Ishikawa (cell line): ENCODE measurements around the gene LGR4.

Source experiments
- CEBPB ChIP-seq: IDR thresholded peaks from 2 replicates; pipeline ENCODE4 v1.6.1; 2012
- CREB1 ChIP-seq: IDR thresholded peaks from 2 replicates; pipeline ENCODE4 v1.6.1; 2012; ENCODE audit warnings: low read depth
- EGR1 ChIP-seq: IDR thresholded peaks from 2 replicates; pipeline ENCODE4 v1.6.1; 2012
- EP300 ChIP-seq: IDR thresholded peaks from 2 replicates; pipeline ENCODE4 v1.6.1; 2012; ENCODE audit warnings: borderline replicate concordance
- FOXM1 ChIP-seq: IDR thresholded peaks from 2 replicates; pipeline ENCODE4 v1.6.1; 2012; ENCODE audit warnings: low read depth, borderline replicate concordance
- NFIC ChIP-seq: IDR thresholded peaks from 2 replicates; pipeline ENCODE4 v1.6.1; 2012
- RAD21 ChIP-seq: IDR thresholded peaks from 2 replicates; pipeline ENCODE4 v1.6.1; 2012; ENCODE audit warnings: low read depth
- REST ChIP-seq: IDR thresholded peaks from 2 replicates; pipeline ENCODE4 v1.6.1; 2012; ENCODE audit warnings: low read depth, mild to moderate bottlenecking
- TAF1 ChIP-seq: IDR thresholded peaks from 2 replicates; pipeline ENCODE4 v1.6.1; 2012; ENCODE audit warnings: low read depth, mild to moderate bottlenecking
- TCF12 ChIP-seq: IDR thresholded peaks from 2 replicates; pipeline ENCODE4 v1.6.1; 2012; ENCODE audit warnings: low read depth
- TEAD4 ChIP-seq: IDR thresholded peaks from 2 replicates; pipeline ENCODE4 v1.6.1; 2012
- YY1 ChIP-seq: IDR thresholded peaks from 2 replicates; pipeline ENCODE4 v1.6.1; 2012; ENCODE audit warnings: low read depth
- ZBTB7A ChIP-seq: IDR thresholded peaks from 2 replicates; pipeline ENCODE4 v1.6.1; 2012; ENCODE audit warnings: low read depth
- TF ChIP-seq, protein P1 (sequence below): IDR thresholded peaks from 2 replicates; pipeline ENCODE4 v1.6.1; 2012
- TF ChIP-seq, protein P2 (sequence below): IDR thresholded peaks from 2 replicates; pipeline ENCODE4 v1.6.1; 2012

Gene LGR4

GRCh38 chr11:27392278-27393114, 80.1 kb downstream of the LGR4 start:
- TF ChIP-seq TCF12 (no peak), NFIC (no peak), RAD21 (no peak), FOXM1 (no peak), EGR1 (no peak), REST (no peak), YY1 (no peak), TAF1 (no peak), TEAD4 (no peak), EP300 (no peak)

DNA sequence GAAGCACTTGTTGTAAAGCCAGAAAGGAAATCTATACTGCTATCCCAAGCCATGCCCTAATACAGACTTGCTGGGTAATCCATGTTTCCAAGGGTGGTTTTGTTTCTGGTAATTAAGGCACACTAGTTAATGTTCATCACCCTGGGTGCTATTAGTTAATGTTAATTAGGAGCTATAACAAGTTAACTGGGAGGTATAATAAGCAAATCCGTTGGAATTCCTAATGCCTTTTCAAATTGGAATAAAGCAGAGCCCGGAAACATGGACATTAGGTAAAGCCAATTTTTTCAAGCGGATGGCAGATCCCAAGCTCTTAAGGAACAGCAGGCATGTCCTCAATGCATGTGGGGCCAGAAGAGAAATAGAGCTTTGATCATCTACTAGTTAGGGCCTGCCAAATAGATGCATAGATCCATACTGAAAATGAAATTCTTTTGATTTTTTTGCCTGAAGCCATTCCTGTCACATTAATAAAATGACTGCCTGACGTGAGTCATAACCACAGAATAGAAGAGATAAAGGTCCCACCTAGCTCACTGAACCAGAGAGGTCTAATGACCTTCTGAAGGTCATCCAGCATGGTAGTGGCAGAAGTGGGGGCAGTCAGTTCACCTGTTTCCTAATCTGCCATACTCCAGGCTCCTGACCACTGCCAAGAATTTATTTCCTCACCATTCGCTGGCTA, 81.1 kb downstream of the LGR4 start:
- TF ChIP-seq FOXM1 (no peak), TCF12 (no peak), CEBPB (no peak), TAF1 (no peak), NFIC (no peak), TEAD4 (no peak), RAD21 (no peak), REST (no peak), ZBTB7A (no peak), EGR1 (no peak), YY1 (no peak), EP300 (no peak), CREB1 (no peak)
- TF ChIP-seq, protein P1, sequence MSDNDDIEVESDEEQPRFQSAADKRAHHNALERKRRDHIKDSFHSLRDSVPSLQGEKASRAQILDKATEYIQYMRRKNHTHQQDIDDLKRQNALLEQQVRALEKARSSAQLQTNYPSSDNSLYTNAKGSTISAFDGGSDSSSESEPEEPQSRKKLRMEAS, result no peak
- TF ChIP-seq, protein P2, sequence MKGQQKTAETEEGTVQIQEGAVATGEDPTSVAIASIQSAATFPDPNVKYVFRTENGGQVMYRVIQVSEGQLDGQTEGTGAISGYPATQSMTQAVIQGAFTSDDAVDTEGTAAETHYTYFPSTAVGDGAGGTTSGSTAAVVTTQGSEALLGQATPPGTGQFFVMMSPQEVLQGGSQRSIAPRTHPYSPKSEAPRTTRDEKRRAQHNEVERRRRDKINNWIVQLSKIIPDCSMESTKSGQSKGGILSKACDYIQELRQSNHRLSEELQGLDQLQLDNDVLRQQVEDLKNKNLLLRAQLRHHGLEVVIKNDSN, result no peak

GRCh38 chr11:27390318-27391295, 82.0 kb downstream of the LGR4 start:
- no peak for TF ChIP-seq RAD21
- TF ChIP-seq REST, result no peak
- no peak for TF ChIP-seq NFIC
- TF ChIP-seq EGR1, result no peak
- no peak for TF ChIP-seq YY1
- TF ChIP-seq TCF12, result no peak
- TF ChIP-seq TEAD4, result no peak
- TF ChIP-seq CEBPB, result no peak
- TF ChIP-seq FOXM1, result no peak
- TF ChIP-seq EP300, result no peak
- TF ChIP-seq, protein P1, result no peak
- TF ChIP-seq ZBTB7A, result no peak
